Body of pancreas (tissue), 4 donors: ENCODE results near the gene SOBP. TPM values are rescaled to one million over a fixed set of nuclear protein-coding genes. Genes with fewer than 3 reads are reported as not detected.

Experiments
- ATAC-seq: fragments of 150-250 bp; one replicate; pipeline ENCODE4 v1.9.1; 2016
- DNase-seq, 4 donors: peaks; one replicate each; pipeline ENCODE4 v3.0.0-alpha.2; 2019
- H3K27ac ChIP-seq, 4 donors: fragments of 200-600 bp; sonication (generic); 1 replicate in 3 of 4; 2 replicates in 1 of 4; pipeline versions ENCODE4 v1.5.1 to v1.6.1; 2016 to 2019; ENCODE audit warnings: mild to moderate bottlenecking in 1 of 4, mixed read lengths in 1 of 4, moderate library complexity in 1 of 4
- H3K27me3 ChIP-seq, 2 donors: fragments of 200-600 bp; sonication (generic); one replicate each; pipeline ENCODE4 v1.6.0; 2016; ENCODE audit warnings: mild to moderate bottlenecking in 1 of 2
- H3K36me3 ChIP-seq, 2 donors: fragments of 200-600 bp; sonication (generic); replicated peaks in 1 of 2; 2 replicates each; pipeline ENCODE4 v1.5.1; 2016; ENCODE audit warnings: low read depth in 2 of 2; ENCODE audit not compliant: insufficient read depth in 1 of 2
- H3K4me1 ChIP-seq: fragments of 200-600 bp; sonication (generic); one replicate; pipeline ENCODE4 v1.6.0; 2016
- H3K4me3 ChIP-seq, 2 donors: fragments of 200-600 bp; sonication (generic); 1 replicate in 1 of 2; 2 replicates in 1 of 2; pipeline ENCODE4 v1.5.1; 2016 to 2019
- H3K9me3 ChIP-seq, 3 donors: fragments of 200-600 bp; sonication (generic); 1 replicate in 2 of 3; 2 replicates in 1 of 3; pipeline ENCODE4 v1.5.1; 2016
- CTCF ChIP-seq, 7 experiments: fragments of 450-650 bp in 4 of 7; fragments of 200-600 bp in 3 of 7; sonication (generic) in 3 of 7; IDR thresholded peaks; one replicate each; pipeline ENCODE4 v1.5.1; 2016 to 2019; ENCODE audit warnings: antibody characterized with exemption in 7 of 7
- POLR2A ChIP-seq, 3 donors: fragments of 450-650 bp; IDR thresholded peaks; one replicate each; pipeline ENCODE4 v1.6.1; 2016; ENCODE audit warnings: antibody characterized with exemption in 3 of 3, mild to moderate bottlenecking in 2 of 3
- WGBS, 2 donors: methylation state at CpG; one replicate each; pipeline ENCODE4 v1.1.5; 2017; 5-methylcytosine and 5-hydroxymethylcytosine counted together
- intact Hi-C: fragments of 100-400 bp; cut with DNase I; formaldehyde crosslinking; loops from one replicate; pipeline ENCODE4 v1.15.1; 2023
- total RNA-seq, 2 donors: library from RNA; depleted of rRNA; stranded (reverse); fragments of >200 nt; gene quantifications; one replicate each; pipeline ENCODE4 v1.1.0, GENCODE V29; 2016

The SOBP gene
- total RNA-seq, 2 donors from 2014 or later = 0.66 to 3.1 TPM

GRCh38 chr6:107604549-107604948 lies 114.6 kb downstream of the SOBP start:
- Histone ChIP-seq H3K4me3 (no peak overlapping the region), H3K27me3 (no peaks in the 10 kb centered on the region), H3K36me3 (no peaks in the 10 kb centered on the region), H3K27ac (no peak overlapping the region), H3K4me1 (no peaks in the 10 kb centered on the region), H3K9me3 (no peaks in the 10 kb centered on the region)
- DNase-seq (no peak), ATAC-seq (no peak)
- intact Hi-C loops = no loop called here
- TF ChIP-seq POLR2A (IDR thresholded peaks at IDR 0.05) (no peak), CTCF (IDR thresholded peaks at IDR 0.05) (no peak)
- 90 to 92% methylated on average over 9 of the region's 9 CpGs for WGBS, 2 donors

GRCh38 chr6:107606407-107606806 lies 116.5 kb downstream of the SOBP start:
- intact Hi-C loops = no loop called here
- ATAC-seq = no peak
- Histone ChIP-seq H3K9me3 (no peaks in the 10 kb centered on the region), H3K36me3 (no peaks in the 10 kb centered on the region), H3K4me3 (no peak overlapping the region), H3K4me1 (no peaks in the 10 kb centered on the region), H3K27ac (no peak overlapping the region), H3K27me3 (no peaks in the 10 kb centered on the region)
- no peak for TF ChIP-seq POLR2A (IDR thresholded peaks at IDR 0.05)
- TF ChIP-seq CTCF (IDR thresholded peaks at IDR 0.05) = no peak
- no peak for DNase-seq
- WGBS, 2 donors = 82 to 85% methylated on average over 4 of the region's 4 CpGs

DNA sequence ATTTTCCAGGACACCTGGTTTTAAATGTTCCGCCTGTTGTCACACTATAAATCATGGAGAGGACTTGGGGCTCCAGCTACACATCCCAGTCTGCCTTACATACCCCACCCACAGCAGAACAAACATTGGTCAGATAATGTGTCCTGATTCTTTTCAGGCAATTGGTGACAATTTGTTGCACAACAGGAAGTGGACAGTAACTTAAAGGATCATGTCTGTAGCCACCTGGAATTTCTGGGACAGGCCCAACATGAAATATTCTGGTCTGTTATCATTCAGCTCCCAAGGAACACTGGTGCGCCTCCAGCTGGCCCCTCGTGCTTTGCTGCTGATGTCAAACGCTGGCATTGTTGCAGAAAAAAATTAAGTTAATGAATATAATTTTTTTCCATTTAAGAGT lies 117.2 kb downstream of the SOBP start:
- H3K27ac ChIP-seq = no peak overlapping the region
- DNase-seq = peak in 1 of 4 donors; percentile 28
- H3K4me1 ChIP-seq = no peaks in the 10 kb centered on the region
- no peak for ATAC-seq
- WGBS, 2 donors = 63 to 72% methylated on average over 4 of the region's 4 CpGs
- H3K4me3 ChIP-seq = no peak overlapping the region
- TF ChIP-seq CTCF (IDR thresholded peaks at IDR 0.05) (no peak), POLR2A (IDR thresholded peaks at IDR 0.05) (no peak)
- no peaks in the 10 kb centered on the region for H3K36me3 ChIP-seq
- intact Hi-C loops = no loop called here
- H3K27me3 ChIP-seq = no peaks in the 10 kb centered on the region
- no peaks in the 10 kb centered on the region for H3K9me3 ChIP-seq

DNA sequence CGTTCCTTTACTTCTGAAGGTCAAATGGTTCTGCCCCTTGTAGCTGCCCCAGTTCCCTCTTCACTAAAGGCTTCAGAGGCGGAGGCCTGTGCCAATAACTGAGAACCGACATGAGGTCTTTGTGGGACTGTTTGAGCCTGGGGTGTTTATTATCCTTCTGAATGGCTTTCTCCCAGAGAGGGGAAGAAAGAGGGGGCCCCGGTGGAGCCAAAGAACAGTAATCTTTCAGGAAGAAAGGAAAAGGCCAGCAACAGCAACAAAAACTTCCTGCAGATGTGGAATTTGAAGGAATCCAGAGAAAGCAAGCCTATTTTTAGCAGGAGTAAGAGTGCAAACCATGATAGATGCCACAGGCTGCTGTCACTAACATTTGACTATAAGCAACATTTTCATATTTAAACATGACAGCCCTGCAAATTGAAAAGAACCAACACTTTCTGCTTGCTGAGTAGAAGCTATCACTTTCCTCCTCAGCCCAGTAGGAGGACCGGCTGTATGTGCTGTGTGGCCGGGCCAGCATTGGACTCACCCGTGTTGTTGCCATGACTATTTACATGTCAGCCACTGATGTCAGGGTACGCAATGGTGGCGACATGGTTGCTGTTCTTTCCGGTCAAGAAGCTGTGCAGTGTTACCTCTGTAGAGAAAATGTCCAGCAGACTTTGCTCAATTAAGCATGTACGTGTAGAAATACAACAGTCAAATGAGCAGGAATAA lies 121.3 kb downstream of the SOBP start:
- no peak for DNase-seq
- Histone ChIP-seq H3K36me3 (no peaks in the 10 kb centered on the region), H3K27ac (no peak overlapping the region), H3K4me1 (no peaks in the 10 kb centered on the region), H3K9me3 (no peaks in the 10 kb centered on the region), H3K4me3 (no peak overlapping the region), H3K27me3 (no peaks in the 10 kb centered on the region)
- ATAC-seq = no peak
- TF ChIP-seq POLR2A (IDR thresholded peaks at IDR 0.05) (no peak), CTCF (IDR thresholded peaks at IDR 0.05) (no peak)
- intact Hi-C loops = no loop called here
- 76 to 85% methylated on average over 11 of the region's 11 CpGs for WGBS, 2 donors
